Prostate gland (tissue), 2 donors: ENCODE results near the gene ZNF195.
"Not testable (repeated sequence)": the region's sequence is repeated elsewhere in the genome, so short reads cannot be mapped to it uniquely, and the experiment has no call there.

Experiments
- POLR2A ChIP-seq: fragments of 450-650 bp; IDR thresholded peaks from one replicate; pipeline ENCODE4 v1.6.1; 2016; ENCODE audit warnings: antibody characterized with exemption, mild to moderate bottlenecking
- TF ChIP-seq, protein P1 (sequence below), 4 experiments: fragments of 200-600 bp in 2 of 4; fragments of 450-650 bp in 2 of 4; sonication (generic) in 2 of 4; IDR thresholded peaks; 1 replicate in 3 of 4; 2 replicates in 1 of 4; pipeline ENCODE4 v1.5.1; 2016 to 2019; ENCODE audit warnings: antibody characterized with exemption in 4 of 4, mild to moderate bottlenecking in 2 of 4, moderate library complexity in 2 of 4

DNA sequence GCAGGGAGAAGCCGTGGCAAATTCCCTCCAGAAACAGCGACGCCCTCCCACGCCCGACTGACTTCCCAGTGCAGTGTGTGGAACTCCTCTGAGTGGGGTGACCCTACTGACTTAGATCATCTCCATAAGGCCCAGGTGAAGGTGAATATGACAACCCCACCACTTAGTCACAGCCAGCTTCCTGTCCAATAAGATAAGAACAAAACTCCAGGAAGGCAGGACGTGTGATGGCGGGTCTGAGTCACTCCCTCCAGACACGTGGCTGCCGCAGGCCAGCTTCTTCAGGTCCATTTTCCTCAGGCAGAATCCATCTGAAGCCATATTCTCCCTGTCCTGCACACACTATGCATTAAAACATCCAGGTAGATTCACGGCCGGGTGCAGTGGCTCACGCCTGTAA lies 48.9 kb downstream of the ZNF195 start:
- not testable (repeated sequence) for TF ChIP-seq POLR2A
- TF ChIP-seq, protein P1, sequence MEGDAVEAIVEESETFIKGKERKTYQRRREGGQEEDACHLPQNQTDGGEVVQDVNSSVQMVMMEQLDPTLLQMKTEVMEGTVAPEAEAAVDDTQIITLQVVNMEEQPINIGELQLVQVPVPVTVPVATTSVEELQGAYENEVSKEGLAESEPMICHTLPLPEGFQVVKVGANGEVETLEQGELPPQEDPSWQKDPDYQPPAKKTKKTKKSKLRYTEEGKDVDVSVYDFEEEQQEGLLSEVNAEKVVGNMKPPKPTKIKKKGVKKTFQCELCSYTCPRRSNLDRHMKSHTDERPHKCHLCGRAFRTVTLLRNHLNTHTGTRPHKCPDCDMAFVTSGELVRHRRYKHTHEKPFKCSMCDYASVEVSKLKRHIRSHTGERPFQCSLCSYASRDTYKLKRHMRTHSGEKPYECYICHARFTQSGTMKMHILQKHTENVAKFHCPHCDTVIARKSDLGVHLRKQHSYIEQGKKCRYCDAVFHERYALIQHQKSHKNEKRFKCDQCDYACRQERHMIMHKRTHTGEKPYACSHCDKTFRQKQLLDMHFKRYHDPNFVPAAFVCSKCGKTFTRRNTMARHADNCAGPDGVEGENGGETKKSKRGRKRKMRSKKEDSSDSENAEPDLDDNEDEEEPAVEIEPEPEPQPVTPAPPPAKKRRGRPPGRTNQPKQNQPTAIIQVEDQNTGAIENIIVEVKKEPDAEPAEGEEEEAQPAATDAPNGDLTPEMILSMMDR (IDR thresholded peaks at IDR 0.05), result not testable (repeated sequence)
